H1 (cell line): ENCODE data around the gene OAT.

Source experiments
- BCL11A ChIP-seq, 2 experiments: IDR thresholded peaks; one replicate each; pipeline ENCODE4 v1.6.1; 2011; ENCODE audit warnings: low read depth in 2 of 2, low read length in 2 of 2, mild to moderate bottlenecking in 2 of 2
- EGR1 ChIP-seq: IDR thresholded peaks from 2 replicates; pipeline ENCODE4 v1.6.1; 2011; ENCODE audit warnings: low read depth, low read length, borderline replicate concordance
- GABPA ChIP-seq: IDR thresholded peaks from 2 replicates; pipeline ENCODE4 v1.6.1; 2011; ENCODE audit warnings: mild to moderate bottlenecking, low read length, moderate library complexity, borderline replicate concordance; ENCODE audit not compliant: insufficient read depth
- JUND ChIP-seq: IDR thresholded peaks from 2 replicates; pipeline ENCODE4 v1.6.1; 2011; ENCODE audit warnings: mild to moderate bottlenecking, improper control_type of control experiment, low read length
- POLR2A ChIP-seq, 2 experiments: IDR thresholded peaks; 1 replicate in 1 of 2; 2 replicates in 1 of 2; pipeline ENCODE4 v1.6.1; 2011; ENCODE audit warnings: low read depth in 2 of 2, low read length in 2 of 2, mild to moderate bottlenecking in 2 of 2; ENCODE audit errors: control extremely low read depth in 1 of 2
- RBBP5 ChIP-seq: IDR thresholded peaks from 2 replicates; pipeline ENCODE4 v1.7.1; 2012; ENCODE audit warnings: low read depth, mild to moderate bottlenecking, inconsistent platforms, low read length, moderate library complexity, borderline replicate concordance
- SP1 ChIP-seq: IDR thresholded peaks from 2 replicates; pipeline ENCODE4 v1.6.1; 2011; ENCODE audit warnings: low read depth, low read length
- TEAD4 ChIP-seq: IDR thresholded peaks from 2 replicates; pipeline ENCODE4 v1.6.1; 2012; ENCODE audit warnings: low read depth, low read length, inconsistent platforms, mixed read lengths
- TF ChIP-seq, protein P1 (sequence below), 3 experiments: IDR thresholded peaks; 1 replicate in 2 of 3; 2 replicates in 1 of 3; pipeline versions ENCODE4 v1.5.1 to v1.6.1; 2011; ENCODE audit warnings: low read length in 3 of 3, mild to moderate bottlenecking in 3 of 3, inconsistent platforms in 2 of 3, low read depth in 1 of 3, moderate library complexity in 1 of 3; ENCODE audit not compliant: insufficient read depth in 1 of 3; ENCODE audit errors: control extremely low read depth in 1 of 3
- TF ChIP-seq, protein P2 (sequence below): IDR thresholded peaks from 2 replicates; pipeline ENCODE4 v1.6.1; 2012; ENCODE audit warnings: inconsistent platforms

DNA sequence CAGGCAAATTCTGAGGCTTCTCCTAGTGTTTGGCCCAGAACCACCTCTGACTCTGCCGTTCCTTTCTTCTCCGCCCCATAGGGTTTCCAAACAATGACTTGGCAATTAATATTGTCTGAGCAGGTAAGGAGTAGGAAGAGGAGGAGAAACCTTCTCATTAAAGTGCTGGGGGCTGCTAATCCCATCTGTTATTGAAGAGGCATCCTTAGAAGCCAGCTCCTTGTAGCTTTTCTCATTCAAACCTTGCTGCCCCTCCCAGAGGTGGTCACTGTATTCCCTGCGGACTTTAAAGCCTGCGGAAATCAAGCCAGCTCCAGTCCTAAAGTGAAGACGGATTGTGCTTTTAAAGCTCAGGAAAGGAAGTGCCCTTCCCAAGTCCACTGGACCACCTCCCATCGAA, 32.6 kb upstream of the OAT start:
- TF ChIP-seq JUND (no peak), TEAD4 (no peak), SP1 (no peak), BCL11A (IDR thresholded peaks at IDR 0.05; ENCODE audit: low read depth in 2 of 2, low read length in 2 of 2) (no peak), RBBP5 (no peak), GABPA (no peak), POLR2A (IDR thresholded peaks at IDR 0.05; ENCODE audit: control extremely low read depth in 1 of 2, low read depth in 2 of 2, low read length in 2 of 2) (0 out of 3 replicates have a peak, but pooled peaks of 1 of the 2 experiments have one; percentile 32), EGR1 (no peak)
- TF ChIP-seq, protein P1, sequence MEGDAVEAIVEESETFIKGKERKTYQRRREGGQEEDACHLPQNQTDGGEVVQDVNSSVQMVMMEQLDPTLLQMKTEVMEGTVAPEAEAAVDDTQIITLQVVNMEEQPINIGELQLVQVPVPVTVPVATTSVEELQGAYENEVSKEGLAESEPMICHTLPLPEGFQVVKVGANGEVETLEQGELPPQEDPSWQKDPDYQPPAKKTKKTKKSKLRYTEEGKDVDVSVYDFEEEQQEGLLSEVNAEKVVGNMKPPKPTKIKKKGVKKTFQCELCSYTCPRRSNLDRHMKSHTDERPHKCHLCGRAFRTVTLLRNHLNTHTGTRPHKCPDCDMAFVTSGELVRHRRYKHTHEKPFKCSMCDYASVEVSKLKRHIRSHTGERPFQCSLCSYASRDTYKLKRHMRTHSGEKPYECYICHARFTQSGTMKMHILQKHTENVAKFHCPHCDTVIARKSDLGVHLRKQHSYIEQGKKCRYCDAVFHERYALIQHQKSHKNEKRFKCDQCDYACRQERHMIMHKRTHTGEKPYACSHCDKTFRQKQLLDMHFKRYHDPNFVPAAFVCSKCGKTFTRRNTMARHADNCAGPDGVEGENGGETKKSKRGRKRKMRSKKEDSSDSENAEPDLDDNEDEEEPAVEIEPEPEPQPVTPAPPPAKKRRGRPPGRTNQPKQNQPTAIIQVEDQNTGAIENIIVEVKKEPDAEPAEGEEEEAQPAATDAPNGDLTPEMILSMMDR (IDR thresholded peaks at IDR 0.05; ENCODE audit: control extremely low read depth in 1 of 3, insufficient read depth in 1 of 3, low read depth in 1 of 3, low read length in 3 of 3) = no peak
- TF ChIP-seq, protein P2, sequence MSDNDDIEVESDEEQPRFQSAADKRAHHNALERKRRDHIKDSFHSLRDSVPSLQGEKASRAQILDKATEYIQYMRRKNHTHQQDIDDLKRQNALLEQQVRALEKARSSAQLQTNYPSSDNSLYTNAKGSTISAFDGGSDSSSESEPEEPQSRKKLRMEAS = no peak
